ENCODE results near the gene FHIT.

Gene FHIT

GRCh38 chr3:60986552-60986951 lies 264.7 kb downstream of the FHIT start:
- no peak for DNase-seq

DNA sequence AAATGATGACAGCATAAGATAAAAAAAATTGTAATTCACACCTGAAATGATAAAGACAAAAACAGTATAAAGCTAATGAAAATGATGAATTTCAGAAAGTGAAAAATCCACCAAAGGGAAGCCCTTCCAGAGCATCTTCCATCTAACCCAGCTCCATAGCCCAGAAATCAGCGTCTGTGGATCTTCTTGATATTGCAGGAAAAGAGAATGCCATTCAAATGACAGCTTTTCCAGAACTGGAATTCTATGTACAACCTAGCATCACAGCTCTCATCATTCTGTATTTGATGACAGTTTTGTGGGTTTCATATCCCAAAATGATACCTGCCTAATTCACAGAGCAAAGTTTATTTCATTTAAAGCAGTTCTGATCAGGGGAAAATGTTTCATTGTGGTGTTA lies 267.3 kb downstream of the FHIT start:
- no peak for DNase-seq

DNA sequence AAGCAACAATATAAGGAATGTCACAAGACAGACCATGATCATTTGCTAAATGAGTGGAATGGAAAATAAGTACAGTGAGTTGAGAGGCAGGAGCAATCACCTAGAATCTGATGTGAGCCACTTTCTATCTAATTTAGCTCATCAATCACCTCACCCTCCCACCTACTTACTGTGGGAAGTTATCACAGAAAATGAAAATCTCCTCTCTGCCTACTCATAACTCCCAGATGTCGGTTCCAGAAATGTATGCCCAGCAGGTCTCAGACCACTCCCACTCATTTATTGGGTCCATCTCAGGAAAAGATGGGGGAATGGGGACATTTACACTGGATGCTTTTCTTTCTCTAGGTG lies 270.9 kb downstream of the FHIT start:
- DNase-seq: no peak

DNA sequence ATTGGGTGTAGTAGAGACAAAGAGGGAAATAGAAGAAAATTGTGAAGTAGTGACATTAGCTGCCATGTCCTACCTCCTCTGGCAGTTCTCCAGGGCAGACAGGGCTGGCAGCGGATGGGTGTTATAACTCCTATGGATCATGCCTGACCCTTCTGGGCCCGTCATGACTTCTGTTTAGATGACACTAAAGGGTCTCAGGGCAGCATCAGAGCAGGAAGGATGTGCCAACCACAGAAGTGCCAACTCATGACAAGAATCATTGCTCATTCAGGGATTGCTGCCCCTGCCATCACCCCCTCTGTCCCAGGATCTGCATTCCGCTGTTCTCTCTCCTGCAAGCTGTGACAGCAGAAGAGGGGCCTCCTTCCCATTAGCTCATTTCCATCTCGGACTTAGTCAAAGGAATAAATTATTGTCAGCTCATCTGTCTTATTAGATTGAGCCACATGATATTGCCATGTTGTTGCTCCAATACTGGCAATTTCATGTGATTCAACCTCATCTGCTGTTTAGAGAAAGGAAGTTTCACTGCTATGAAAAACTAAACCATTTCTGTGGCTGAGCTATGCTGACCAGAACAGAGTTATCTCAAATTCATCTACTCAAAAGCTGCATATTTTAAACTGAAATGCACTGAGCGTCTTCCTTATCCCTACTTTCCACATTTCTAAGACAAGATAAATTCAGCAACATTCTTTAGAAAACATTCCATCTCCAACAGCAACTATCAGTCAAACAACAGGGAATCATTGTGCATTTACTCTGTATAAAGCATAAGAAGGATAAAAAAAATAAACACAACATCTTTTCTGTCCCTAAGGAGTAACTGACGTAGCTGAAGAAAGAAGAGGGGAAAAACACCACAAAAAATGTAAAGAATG lies 271.6 kb downstream of the FHIT start:
- no peak for DNase-seq

GRCh38 chr3:60973321-60973720 lies 277.9 kb downstream of the FHIT start:
- DNase-seq: no peak

DNA sequence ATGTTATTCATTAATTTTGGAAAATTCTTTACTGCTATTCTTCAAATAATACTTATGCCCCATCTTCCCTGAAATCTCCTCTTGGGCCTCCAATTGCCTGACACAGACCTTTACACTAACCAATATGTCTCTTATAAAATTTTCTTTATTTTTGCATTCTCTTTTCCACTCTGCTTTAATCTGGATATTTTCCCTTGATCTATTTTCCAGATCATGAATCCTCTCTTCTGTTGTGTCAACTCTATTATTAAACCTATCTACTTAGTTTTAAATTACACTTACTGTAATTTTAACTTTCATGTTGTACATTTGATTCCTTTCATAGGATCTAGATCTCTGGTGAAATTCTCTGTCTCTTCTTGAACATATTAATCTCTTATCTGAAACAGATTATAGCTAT lies 278.7 kb downstream of the FHIT start:
- no peak for DNase-seq

GRCh38 chr3:60970850-60971249 lies 280.4 kb downstream of the FHIT start:
- no peak for DNase-seq

DNA sequence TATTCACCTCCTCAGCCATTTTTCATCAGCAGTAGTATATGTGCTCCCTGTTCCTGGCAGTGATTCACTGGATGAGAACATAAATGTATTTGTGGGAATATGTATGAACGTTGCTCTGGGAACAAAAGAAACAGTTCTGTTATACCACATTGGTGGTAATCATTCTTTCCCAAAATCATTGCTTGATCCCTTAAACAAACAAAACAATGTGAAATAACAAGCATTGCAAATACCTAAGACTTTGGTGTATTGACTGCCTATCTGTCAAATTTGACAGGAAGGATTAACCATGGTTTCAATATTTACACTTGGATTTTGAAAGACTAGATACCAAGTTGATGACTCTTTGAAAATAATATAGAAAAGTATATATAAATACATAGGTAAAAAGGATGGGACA lies 284.1 kb downstream of the FHIT start:
- DNase-seq: no peak

DNA sequence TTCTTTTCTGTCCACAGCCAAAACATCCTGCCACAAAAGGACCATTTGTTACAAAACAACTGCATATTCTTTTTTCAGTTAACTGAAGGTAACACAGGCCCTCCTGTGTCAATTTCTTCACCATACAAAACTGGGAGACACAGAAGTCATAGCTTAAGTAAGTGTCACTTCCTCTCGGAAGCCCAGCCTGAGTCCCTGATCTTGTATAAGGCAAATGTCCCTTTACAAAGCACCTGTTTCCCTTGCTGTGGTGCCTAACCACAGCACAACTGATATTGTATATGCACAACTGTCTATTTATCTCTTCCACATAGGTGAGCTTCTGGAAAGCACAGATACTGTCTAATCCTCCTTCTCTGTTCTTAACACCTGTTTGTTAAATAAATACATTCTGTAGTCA lies 293.7 kb downstream of the FHIT start:
- no peak for DNase-seq

DNA sequence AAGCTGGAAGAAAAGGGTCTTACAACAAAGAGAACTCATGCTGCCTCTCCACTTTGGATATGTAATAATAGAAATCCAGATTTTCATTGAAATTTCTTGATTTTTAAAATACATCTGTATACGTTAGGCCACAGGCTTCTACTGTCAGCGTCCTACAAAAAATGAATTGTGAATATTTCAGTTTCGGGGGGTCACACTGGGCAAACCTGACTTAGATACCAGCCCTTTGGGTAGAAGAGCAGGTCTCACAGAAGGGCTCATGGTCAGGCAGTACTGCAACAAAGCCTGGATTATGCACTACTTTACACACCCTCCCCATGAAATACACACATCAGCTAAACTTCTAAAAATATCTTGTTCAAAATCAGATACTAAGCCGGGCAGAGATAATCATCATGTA lies 294.5 kb downstream of the FHIT start:
- no peak for DNase-seq

DNA sequence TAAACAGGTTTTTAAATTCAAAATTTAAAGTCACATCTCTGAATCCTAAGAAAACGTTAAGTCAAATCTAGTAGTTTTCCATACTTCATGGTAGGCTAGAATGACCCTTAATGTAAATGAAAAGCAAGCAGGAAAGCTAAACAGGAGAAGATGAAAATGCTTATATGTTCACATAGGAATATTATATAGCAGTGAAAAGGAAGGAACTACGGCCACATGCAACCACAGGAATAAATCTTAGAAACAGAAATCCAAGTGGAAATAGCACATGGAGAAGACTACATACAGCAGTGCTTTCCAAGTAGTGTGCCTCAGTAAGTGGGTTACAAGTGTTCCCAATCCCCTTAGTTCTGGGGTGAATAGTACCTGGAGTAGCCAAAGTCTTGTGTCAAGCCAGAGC lies 296.2 kb downstream of the FHIT start:
- no peak for DNase-seq

DNA sequence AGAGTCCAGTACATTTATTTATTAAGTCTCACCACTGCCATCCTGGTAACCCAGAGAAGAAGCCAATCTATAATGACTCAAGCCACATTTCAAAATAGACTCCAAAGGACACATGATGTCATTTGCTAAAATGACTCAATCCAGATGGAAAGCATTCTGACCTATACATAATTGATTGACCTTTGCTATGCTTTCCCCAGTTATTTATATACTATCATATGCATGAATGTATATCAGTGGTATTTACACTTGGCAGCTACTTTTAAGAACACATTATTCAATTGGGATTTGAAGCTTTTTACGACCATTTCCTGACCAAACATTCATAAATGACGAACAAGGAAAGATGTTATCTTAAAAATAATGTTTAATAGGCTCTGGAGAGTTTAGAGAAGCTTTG lies 297.2 kb downstream of the FHIT start:
- DNase-seq: no peak

DNA sequence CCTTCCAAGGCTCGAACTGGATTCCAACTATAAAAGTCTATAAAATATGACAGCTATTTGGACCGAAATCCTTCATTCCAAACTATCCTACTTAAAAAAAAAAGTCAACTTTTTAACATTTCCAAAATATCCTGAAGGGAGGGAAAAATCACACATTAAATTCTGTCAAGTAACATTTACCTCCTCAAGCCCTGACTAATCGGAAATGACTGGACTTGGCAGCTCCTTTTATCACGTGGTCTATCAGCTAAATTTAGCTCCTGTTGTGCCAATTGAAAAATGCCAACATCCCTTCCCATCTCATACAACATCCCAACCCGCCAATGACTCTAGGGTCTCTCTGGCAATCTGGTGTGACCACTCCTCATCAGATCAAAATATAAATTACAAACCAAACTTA lies 297.9 kb downstream of the FHIT start:
- no peak for DNase-seq

DNA sequence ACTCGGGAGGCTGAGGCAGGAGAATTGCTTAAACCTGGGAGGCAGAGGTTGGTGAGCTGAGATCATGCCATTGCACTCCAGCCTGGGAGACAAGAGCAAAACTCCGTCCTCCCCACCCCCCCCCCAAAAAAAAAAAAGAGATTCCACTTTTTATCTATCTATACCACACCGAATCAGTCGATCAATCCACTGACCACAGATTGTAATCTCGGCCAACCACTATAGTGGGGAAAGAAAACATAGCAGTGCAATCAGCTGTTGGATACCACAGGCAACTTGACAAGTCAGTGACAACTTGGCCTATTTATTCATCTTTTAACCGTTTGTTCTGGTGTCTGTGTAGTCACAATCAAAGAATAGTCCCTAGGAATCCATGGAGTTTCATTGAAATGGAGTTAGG lies 299.2 kb downstream of the FHIT start:
- no peak for DNase-seq

GRCh38 chr3:60949146-60949545 lies 302.1 kb downstream of the FHIT start:
- no peak for DNase-seq

DNA sequence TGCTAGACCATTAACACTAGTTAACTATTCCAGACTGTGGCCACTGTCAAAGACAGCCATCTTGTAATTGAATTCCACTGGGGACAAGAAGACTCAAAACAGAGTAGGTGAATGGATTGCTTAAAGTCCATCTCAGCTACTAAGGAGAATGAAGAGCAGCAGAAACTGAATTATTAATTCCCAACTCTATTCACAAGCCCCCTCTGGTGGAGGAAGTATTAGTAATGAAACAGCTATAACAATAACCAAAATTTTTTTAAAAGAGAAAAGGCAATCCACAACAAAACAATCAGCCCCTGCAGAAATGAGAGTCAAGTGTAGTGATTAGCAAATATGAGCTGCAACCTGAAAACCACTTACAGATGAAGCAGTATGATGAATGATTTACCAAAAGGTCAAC lies 302.8 kb downstream of the FHIT start:
- no peak for DNase-seq

GRCh38 chr3:60935709-60936108 lies 315.5 kb downstream of the FHIT start:
- no peak for DNase-seq

DNA sequence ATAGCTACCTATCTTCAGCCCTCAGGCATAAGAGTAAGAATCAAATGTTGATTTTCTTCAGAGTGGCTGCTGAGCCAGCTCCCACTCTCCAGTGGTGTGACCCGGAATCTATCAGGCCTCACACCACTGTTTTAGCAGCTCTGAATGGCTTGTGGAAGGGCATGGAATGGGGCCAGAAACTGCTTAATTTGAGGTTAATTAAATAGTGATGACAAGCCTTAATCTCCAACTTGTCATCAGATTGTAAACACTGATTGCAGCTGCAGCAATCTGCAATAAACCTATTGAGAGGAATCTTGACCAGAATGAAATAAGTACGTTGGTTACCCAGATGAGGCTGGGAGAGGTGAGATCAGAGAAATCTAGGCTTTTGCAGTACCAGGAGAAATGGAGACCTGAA lies 317.4 kb downstream of the FHIT start:
- no peak for DNase-seq

DNA sequence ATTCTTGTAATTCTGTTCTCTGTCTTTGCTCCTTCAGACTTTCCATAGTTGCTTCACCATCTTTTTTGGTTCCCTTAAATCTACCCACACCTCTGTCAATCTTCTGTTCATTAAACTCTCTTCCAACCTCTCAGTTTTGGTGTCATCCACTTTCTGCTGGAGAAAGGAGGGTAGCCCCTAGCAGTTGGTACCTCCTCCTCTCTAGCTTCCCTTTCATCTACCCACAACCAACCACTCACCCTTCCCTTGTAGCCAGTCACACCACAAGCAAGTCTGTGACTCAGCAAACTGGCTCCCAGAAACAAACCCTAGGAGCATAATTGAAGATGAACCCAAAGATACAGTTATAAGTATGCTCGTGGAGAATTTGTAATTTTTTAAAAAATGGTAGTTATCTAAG lies 318.6 kb downstream of the FHIT start:
- no peak for DNase-seq

GRCh38 chr3:60932170-60932569 lies 319.1 kb downstream of the FHIT start:
- no peak for DNase-seq

- no peak for DNase-seq
Observed at GRCh38 chr3:60931452-60931851, 319.8 kb downstream of the FHIT start.

GRCh38 chr3:60920519-60920918 lies 330.7 kb downstream of the FHIT start:
- no peak for DNase-seq

DNA sequence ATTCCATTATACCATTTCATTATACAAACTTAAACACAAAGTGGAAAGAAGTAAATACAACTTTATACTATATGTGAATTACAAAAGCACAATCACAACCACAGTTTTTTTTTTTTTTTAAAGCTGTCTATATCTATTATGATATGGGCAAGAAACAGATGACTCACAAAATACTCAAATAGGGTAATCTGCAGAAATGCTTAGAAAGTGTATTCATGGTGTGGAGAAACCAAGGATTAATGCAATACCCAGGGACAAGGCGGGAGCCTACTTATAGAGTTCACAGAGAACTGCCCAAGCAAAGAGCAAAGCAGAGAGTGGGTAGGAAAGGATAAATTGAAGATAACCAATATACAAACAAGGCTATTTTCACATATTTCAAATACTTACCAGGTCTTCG lies 332.0 kb downstream of the FHIT start:
- DNase-seq: no peak

GRCh38 chr3:60917141-60917540 lies 334.1 kb downstream of the FHIT start:
- DNase-seq: no peak

DNA sequence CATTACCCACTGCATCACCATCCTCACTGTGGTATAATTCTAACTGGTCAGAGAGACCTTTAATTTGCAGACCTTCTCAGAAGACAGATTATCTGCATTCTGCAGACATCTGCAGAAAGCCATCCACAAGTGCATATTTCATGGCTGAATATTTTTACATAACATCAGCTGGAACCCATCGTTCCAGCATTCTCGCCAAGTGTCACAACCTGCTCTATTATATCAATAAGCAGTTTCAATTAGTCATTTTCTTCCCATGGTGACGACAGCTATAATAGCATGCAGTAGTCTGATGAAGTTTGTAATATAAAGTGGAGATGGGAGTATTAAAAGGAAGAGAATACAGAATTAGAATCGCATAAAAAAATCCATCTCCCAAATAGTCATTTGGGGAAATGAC lies 334.7 kb downstream of the FHIT start:
- no peak for DNase-seq
